Endothelial cell of umbilical vein (primary cell): Measurements from ENCODE around the gene TADA2B.

Experiments
- CTCF ChIP-seq, 2 donors: IDR thresholded peaks; 1 replicate in 1 of 2; 2 replicates in 1 of 2; pipeline ENCODE4 v1.5.1; 2011; ENCODE audit warnings: low read length in 2 of 2, mild to moderate bottlenecking in 2 of 2, moderate library complexity in 2 of 2, control low read depth in 1 of 2, inconsistent platforms in 1 of 2, low read depth in 1 of 2; ENCODE audit not compliant: insufficient read depth in 1 of 2; ENCODE audit errors: extremely low read depth in 1 of 2
- EZH2 ChIP-seq: IDR thresholded peaks from 2 replicates; pipeline ENCODE4 v1.6.1; 2012; ENCODE audit warnings: borderline replicate concordance, low read depth, mild to moderate bottlenecking, moderate library complexity, low read length, inconsistent platforms; ENCODE audit not compliant: severe bottlenecking
- FOS ChIP-seq: IDR thresholded peaks from 2 replicates; pipeline ENCODE4 v1.6.1; 2011; ENCODE audit warnings: mild to moderate bottlenecking, low read length, moderate library complexity, borderline replicate concordance; ENCODE audit not compliant: insufficient read depth
- GATA2 ChIP-seq: IDR thresholded peaks from 2 replicates; pipeline ENCODE4 v1.7.0; 2011; ENCODE audit warnings: low read depth, mild to moderate bottlenecking, moderate library complexity, mixed read lengths, low read length; ENCODE audit not compliant: insufficient read length, insufficient read depth
- JUN ChIP-seq: IDR thresholded peaks from 2 replicates; pipeline ENCODE4 v1.6.1; 2011; ENCODE audit warnings: borderline replicate concordance, low read depth; ENCODE audit not compliant: insufficient read length, insufficient read depth
- MAX ChIP-seq: IDR thresholded peaks from 2 replicates; pipeline ENCODE4 v1.6.1; 2011; ENCODE audit not compliant: insufficient read depth, insufficient read length
- MYC ChIP-seq: IDR thresholded peaks from one replicate; pipeline ENCODE4 v1.6.1; 2011; ENCODE audit warnings: mild to moderate bottlenecking, low read depth, low read length
- POLR2A ChIP-seq: IDR thresholded peaks from 2 replicates; pipeline ENCODE4 v1.6.1; 2012; ENCODE audit warnings: low read depth, mild to moderate bottlenecking, control low read depth, low read length
- POLR2AphosphoS5 ChIP-seq: IDR thresholded peaks from 2 replicates; pipeline ENCODE4 v1.6.1; 2012; ENCODE audit warnings: low read depth, mild to moderate bottlenecking, control low read depth, low read length, moderate library complexity; ENCODE audit not compliant: insufficient read depth

- TF ChIP-seq CTCF (IDR thresholded peaks at IDR 0.05; ENCODE audit: extremely low read depth in 1 of 2, insufficient read depth in 1 of 2, low read depth in 1 of 2, low read length in 2 of 2) (no peak), POLR2AphosphoS5 (no peak), POLR2A (no peak), EZH2 (no peak), MAX (no peak), FOS (no peak), JUN (no peak), MYC (no peak), GATA2 (no peak)
These were observed 14.0 kb upstream of the TADA2B start for GRCh38 chr4:7029212-7029611.
